GM12865 (cell line): ENCODE data around the gene MCRS1.

Source experiments
- DNase-seq: peaks from one replicate; pipeline ENCODE4 v3.0.0; 2010; ENCODE audit warnings: low read depth
- H3K4me3 ChIP-seq: 2 replicates; pipeline ENCODE4 v1.5.1; 2011; ENCODE audit warnings: mild to moderate bottlenecking, low read depth, low read length, control low read depth
- TF ChIP-seq, protein P1 (sequence below): IDR thresholded peaks from 2 replicates; pipeline ENCODE4 v1.5.1; 2011; ENCODE audit warnings: low read length, control low read depth, low read depth, inconsistent platforms; ENCODE audit not compliant: insufficient read depth; ENCODE audit errors: missing control alignments

Gene MCRS1

DNA sequence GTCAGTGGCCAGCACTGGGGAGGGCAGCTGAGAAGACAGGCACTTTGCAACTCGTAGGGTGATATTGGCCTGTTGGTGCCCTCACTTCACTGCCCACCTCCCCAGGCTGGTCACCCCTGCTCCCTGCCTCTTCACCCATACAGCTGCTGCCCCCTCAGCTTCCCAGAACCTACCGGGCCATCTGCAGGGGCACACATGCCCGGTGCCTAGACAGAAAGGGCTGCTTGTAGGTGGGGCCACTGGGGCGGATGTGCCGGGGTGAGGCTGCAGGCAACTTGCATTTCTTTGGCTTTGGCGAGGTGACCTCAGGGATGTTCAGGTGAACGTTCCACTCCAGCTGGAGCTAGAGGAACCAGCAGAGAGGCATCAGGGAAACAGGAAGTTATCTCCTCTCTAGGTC is 20.3 kb upstream of the MCRS1 start:
- TF ChIP-seq, protein P1, sequence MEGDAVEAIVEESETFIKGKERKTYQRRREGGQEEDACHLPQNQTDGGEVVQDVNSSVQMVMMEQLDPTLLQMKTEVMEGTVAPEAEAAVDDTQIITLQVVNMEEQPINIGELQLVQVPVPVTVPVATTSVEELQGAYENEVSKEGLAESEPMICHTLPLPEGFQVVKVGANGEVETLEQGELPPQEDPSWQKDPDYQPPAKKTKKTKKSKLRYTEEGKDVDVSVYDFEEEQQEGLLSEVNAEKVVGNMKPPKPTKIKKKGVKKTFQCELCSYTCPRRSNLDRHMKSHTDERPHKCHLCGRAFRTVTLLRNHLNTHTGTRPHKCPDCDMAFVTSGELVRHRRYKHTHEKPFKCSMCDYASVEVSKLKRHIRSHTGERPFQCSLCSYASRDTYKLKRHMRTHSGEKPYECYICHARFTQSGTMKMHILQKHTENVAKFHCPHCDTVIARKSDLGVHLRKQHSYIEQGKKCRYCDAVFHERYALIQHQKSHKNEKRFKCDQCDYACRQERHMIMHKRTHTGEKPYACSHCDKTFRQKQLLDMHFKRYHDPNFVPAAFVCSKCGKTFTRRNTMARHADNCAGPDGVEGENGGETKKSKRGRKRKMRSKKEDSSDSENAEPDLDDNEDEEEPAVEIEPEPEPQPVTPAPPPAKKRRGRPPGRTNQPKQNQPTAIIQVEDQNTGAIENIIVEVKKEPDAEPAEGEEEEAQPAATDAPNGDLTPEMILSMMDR, result no peak
- no peak for DNase-seq
- no peak overlapping the region for H3K4me3 ChIP-seq

DNA sequence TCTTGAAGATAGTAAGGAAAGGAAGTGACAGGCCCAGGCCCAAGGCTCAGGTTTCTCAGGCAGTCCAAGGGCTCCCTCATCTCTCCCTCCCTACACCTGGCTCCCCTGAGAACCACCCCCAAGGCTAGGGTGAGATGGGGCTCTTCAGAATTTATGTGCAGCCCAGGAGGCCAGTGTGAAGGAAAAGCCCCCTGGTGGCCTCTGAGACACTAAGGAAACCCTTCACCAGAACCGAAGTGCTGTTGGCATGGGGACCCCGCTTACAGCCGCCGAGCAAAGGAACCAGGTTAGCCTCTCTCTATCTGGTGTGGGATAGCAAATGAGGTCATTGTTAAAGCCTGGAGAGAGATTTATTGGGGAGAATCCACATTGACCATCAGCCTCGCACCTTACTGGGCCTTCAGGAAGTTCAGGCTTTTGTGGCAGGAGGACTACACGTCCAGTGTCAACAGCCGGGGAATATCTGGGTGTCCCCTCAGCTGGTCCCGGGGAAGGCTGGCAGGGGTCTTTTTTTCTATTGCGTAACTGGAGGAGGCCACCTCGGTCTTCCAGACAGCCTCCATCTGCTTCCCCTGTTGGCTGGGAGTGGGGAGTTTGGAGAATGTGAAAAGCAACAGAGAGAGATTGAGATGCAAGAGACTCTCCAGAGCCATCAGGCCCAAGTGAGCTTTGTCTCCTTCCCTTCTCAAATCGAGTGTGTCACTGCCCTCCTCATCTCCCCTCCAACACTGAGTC is 19.4 kb upstream of the MCRS1 start:
- H3K4me3 ChIP-seq, result no peak overlapping the region
- TF ChIP-seq, protein P1, result no peak
- no peak for DNase-seq

DNA sequence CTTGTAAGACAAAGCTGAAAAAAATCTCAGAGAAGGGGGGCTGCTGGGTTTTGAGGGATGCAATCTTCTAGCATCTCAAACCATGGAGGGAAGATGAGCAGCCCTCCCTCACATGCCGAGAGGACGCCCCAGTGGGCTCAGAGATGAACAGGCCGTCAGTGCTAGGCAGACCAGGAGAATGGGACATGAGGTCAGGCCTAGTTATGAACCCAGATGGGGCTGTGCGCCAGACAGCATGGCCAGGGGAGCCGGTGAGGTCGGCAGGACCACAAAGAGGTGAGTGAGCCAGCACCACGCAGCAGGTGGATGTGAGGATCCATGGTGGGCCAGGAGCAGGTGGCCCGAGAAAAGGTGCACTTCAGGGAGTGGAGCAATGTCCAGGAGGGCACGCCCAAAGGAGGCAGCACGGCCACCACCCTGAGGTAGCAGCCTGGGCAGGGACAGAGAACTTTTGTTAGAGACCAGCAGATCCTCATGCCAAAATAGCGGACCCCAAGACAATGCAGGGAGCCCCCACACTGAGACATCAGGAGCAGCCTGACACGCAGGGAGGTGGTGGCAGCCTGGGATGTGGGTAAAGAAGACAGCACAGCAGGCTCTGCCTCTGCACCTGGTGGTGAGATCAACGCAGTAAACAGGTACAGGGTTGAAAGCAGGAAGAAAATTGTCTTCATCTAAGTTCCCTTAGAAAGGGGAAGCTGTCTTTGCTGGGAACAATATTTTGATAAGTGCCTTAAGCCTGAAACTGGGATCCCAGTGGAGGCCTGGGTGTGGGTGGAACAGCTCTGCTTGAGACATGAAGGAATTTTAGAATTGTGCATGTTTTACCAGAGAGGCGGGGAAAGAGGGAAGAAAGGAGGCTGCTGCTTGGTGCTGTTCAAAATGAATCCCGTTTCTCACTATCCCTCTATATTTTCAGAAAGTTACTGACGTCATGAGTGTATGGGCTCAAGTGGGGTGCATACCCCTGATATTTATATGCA is 17.8 kb upstream of the MCRS1 start:
- DNase-seq, result no peak
- no peak overlapping the region for H3K4me3 ChIP-seq

DNA sequence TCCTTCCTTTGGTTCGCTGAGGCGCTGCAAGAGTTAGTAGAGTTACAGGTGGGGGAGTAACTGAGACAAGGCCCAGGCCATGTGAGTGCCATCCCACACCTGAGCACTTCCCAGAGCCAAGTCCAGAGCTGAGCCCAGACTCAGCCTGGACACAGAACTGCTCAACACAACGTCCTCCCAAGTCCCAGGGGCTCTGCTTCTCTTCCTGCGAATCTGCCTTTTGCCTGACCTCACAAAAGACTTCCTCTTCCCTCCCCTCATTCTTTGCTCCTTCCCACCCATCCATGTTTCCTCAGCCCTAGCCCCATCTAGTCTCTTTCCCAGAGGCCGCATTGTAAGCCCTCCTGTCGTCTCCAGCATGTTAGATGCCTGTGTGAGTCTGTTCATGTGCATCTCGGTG is 16.6 kb upstream of the MCRS1 start:
- no peak for DNase-seq
- TF ChIP-seq, protein P1, result no peak
- H3K4me3 ChIP-seq, result no peak overlapping the region

More for the DNA sequence above, 17.8 kb upstream of the MCRS1 start:
- TF ChIP-seq, protein P1, result no peak

DNA sequence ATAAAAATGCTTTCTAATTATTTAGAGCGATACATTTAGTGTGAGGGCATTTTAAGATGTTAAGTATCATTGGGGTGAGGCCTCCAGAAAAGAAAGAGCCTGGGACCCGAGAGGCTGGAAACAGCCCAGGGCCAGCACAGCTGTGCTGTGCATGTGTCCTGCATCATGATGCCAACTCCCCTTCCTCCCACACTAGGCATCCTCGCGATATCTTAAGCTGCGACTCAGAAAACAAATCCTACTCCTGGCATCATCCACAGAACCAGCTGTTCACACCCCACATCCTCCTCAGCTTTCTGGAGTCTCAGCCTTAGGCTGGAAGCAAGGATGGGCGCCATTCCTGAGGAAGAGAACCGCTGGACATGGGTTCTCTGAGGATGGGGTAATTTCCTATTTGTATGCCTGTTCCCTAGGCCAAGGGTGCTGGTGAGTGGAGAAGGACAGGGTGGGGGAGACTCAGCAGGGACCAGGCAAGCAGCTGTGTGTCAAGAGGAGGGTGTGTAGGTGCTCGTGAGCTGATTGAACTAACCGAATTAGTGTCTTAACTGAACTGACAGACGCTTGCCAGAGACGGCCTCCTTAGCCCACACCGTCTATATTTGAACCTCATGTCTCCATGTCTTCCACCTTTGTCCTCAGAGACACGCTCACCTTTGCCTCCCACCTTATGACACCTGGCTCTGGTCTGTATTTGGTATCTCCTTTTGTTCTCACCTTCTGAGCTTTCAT is 15.6 kb upstream of the MCRS1 start:
- no peak overlapping the region for H3K4me3 ChIP-seq
- TF ChIP-seq, protein P1, result no peak
- DNase-seq, result no peak

DNA sequence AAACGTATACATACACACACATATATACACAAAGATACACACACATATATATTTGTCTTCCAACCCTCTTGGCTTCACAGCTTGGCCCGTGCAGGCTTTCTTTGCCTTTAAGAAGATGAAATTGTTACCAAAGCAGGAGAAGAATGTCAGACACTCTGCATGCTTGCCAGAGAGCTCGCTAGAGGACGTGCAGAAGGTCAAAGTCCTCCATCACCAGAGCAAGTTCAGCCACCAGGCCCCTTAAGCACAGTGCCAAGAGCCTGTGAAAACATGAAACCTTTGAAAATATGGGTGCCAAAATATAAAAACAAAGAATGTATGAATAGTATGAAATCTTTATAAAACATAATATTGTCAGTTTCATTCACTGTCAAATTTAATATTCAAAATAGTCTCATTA is 14.9 kb upstream of the MCRS1 start:
- TF ChIP-seq, protein P1, result no peak
- DNase-seq, result no peak
- H3K4me3 ChIP-seq, result no peak overlapping the region
